Measurements from ENCODE around the gene SAMD4B.

- TF ChIP-seq EZH2 (IDR thresholded peaks at IDR 0.05) (no peak), POLR2AphosphoS5 (IDR thresholded peaks at IDR 0.05; ENCODE audit: borderline replicate concordance, low read depth, low read length) (no peak), FOXP2 (optimal IDR thresholded peaks at IDR 0.05; ENCODE audit: control extremely low read depth, extremely low read length, insufficient read depth) (no peak)
Observed at GRCh38 chr19:39401070-39401548, 58.9 kb downstream of the SAMD4B start.
